LNCAP (cell line): Measurements from ENCODE around the gene CCL11.

Experiments used
- CTCF ChIP-seq: fragments of 450-650 bp; IDR thresholded peaks from 2 replicates; pipeline ENCODE4 v1.5.1; 2017; ENCODE audit warnings: mild to moderate bottlenecking

The CCL11 gene

GRCh38 chr17:34246446-34246845, 39.1 kb upstream of the CCL11 start:
- no peak for TF ChIP-seq CTCF

DNA sequence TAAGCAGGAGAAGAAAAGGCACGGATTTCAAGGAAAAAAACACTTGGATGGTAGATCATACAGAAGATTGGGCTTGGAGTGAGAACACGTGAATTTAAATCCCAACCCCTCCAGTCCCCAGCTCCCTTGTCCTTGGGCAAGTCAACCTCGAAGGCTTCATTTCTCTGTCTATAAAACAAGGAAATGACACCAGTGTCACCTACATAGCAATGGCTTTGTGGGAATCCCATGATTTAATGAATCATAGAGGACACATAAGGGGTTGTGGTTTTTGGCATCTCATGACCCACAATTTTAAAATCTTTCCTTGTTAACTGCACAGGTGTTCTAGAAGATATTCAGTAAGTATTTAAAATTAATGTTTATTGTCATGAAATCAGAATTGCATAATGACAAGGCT, 38.7 kb upstream of the CCL11 start:
- no peak for TF ChIP-seq CTCF

DNA sequence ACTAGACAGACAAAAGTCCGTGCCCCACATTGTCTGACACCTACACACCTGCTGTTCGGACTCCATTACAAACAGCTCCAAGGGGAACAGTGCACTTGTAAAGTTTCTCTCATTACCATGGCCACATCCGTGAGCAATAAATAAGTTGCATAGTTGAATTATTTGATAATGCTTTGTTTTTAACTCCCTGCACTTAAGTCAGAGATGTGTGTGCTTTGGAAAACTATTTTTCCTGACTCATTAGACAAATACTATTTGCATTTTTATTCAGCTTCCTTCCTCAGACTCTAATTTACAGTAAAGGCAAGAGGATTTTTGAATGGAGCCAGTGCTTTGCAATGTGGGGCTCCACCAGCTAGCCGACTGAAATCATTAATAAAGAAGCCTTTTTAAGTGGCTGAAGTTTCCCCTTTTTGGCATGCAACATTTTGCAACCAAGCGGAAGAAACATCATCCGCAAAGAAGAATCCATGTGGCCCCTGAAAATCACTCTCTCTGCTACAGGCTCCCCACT, 37.0 kb upstream of the CCL11 start:
- TF ChIP-seq CTCF: no peak

DNA sequence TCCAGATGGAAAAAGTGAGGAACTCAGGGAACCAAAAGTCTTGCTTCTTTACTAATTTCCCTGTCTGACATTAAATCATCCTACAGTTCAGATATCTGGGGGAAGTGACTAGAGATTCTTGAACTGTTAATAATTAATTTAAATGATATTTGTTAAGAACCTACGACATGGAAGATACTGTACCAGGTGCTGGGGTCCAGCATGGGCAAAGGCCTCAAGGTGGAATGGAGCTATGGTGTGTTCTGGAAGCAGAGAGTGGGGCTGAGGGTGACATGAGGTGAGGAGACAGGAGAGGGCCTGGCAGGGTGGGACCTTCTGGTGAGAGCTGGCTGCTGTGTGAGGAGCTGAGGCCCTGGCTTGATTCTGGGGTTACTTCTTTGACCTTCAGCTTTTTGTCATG, 36.5 kb upstream of the CCL11 start:
- TF ChIP-seq CTCF: no peak

DNA sequence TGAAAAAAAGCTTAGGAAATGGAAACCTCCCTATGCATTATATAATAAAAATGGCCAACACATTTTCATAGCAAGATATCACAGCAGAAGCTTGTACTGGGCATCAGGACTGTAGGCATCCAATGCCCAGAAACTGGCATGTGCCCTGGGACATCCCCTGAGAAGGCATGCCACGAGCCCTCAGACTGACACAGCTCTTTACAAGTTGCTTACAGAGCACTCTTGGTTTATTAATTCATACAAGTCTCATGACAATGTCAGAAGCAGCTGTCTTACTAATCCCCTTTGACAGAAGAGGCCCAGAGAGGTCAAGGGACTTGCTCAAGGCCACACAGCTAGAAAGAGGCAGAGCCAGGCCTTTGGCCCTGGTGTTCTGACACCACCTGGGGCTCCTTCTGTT, 36.1 kb upstream of the CCL11 start:
- TF ChIP-seq CTCF: no peak

DNA sequence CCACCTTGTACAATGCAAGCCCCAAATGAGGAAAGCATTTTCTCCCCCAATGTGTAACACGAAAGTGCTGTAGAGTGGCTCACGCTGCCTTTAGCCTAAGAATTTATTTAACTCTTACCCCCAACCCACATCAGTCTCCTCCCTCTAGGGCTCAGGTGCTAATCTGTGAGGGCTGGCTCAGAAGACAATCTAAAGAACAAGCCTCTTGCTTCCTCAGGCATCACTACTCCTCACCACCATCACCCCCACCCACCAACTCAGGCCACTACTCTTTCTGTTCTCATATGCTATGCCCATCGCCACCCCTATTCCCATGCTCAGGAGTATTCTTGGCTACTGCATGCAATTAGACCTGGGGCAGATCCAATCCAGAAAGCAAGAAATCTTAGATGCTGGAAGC, 34.4 kb upstream of the CCL11 start:
- no peak for TF ChIP-seq CTCF

DNA sequence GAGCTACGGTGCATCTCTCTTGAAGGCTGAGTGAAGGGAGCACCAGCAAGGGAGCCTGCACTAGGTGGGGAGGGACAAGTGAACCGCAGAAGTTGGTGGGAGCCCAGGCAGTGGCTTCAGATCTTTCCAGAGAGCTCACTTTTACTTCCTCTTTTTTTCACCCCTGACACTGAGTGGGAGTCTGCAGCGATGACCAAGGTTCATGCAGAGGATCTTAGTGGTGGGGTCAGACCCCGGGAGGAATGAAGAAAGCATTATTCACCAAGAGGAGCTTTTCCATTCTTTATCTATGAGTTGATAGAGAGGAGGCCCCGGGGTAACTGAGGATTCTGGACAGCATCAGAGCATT, 33.5 kb upstream of the CCL11 start:
- no peak for TF ChIP-seq CTCF

DNA sequence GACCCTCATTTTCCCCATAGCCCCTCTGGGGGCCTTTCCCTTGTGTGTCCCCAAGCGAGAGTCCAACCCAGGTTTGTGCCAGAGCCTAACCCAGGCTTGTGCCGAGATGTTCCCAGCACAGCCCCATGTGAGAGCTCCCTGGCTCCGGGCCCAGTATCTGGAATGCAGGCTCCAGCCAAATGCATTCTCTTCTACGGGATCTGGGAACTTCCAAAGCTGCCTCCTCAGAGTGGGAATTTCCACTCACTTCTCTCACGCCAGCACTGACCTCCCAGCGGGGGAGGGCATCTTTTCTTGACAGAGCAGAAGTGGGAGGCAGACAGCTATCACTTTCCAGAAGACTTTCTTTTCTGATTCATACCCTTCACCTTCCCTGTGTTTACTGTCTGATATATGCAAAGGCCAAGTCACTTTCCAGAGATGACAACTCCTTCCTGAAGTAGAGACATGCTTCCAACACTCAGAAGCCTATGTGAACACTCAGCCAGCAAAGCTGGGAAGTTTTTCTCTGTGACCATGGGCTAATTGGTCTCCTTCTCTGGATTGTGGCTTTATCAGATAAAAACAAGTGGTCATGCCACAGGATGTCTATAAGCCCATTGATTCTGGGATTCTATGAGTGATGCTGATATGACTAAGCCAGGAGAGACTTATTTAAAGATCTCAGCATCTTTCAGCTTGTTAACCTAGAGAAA, 33.0 kb upstream of the CCL11 start:
- no peak for TF ChIP-seq CTCF
